ENCODE data around the gene TGM2. TPM values are rescaled to one million over a fixed set of nuclear protein-coding genes. Genes with fewer than 3 reads are reported as not detected.
A peak's percentile ranks its signal among the peaks of the same experiment; 100 is the strongest.

Gene TGM2
- polyA plus RNA-seq, 2 of the 4 experiments (the other 2 are of a cell fraction), result 173 to 441 TPM

GRCh38 chr20:38191654-38192053 lies 26.6 kb upstream of the TGM2 start:
- WGBS (ENCODE audit: missing lambda C conversion rate), result 77% methylated on average over 5 of the region's 5 CpGs
- H3K4me1 ChIP-seq, result peaks cover 36% of the 10 kb centered on the region
- ATAC-seq, result peak in 1 of 2 experiments; percentile 37; a peak in 3 of 6 replicates
- no peak overlapping the region for H3K4me3 ChIP-seq
- no peak for TF ChIP-seq FOXS1 (CRISPR knock-in tag; IDR thresholded peaks at IDR 0.05)
- no peak for TF ChIP-seq HDAC2 (IDR thresholded peaks at IDR 0.05)
- TF ChIP-seq, protein P1, sequence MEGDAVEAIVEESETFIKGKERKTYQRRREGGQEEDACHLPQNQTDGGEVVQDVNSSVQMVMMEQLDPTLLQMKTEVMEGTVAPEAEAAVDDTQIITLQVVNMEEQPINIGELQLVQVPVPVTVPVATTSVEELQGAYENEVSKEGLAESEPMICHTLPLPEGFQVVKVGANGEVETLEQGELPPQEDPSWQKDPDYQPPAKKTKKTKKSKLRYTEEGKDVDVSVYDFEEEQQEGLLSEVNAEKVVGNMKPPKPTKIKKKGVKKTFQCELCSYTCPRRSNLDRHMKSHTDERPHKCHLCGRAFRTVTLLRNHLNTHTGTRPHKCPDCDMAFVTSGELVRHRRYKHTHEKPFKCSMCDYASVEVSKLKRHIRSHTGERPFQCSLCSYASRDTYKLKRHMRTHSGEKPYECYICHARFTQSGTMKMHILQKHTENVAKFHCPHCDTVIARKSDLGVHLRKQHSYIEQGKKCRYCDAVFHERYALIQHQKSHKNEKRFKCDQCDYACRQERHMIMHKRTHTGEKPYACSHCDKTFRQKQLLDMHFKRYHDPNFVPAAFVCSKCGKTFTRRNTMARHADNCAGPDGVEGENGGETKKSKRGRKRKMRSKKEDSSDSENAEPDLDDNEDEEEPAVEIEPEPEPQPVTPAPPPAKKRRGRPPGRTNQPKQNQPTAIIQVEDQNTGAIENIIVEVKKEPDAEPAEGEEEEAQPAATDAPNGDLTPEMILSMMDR (IDR thresholded peaks at IDR 0.05), result no peak
- no peak for TF ChIP-seq POLR2AphosphoS2 (conservative IDR thresholded peaks at IDR 0.05; ENCODE audit: low read length)
- no peak for TF ChIP-seq FOSL2 (IDR thresholded peaks at IDR 0.05)
- TF ChIP-seq FOSL2 (CRISPR knock-in tag; IDR thresholded peaks at IDR 0.05), result no peak
- TF ChIP-seq EHF (CRISPR knock-in tag; IDR thresholded peaks at IDR 0.05), result no peak
- no peak for TF ChIP-seq HEYL (CRISPR knock-in tag; IDR thresholded peaks at IDR 0.05)
- TF ChIP-seq JUNB (IDR thresholded peaks at IDR 0.05), result no peak
- CTCF ChIA-PET, result interaction anchor here (0.9 to 19.7 kb wide), 4 partner anchors 9 to 134 kb away, joined by 3 to 350 read pairs (median 6); no protein-coding TSS in a partner anchor
- H3K27ac ChIP-seq, result peak overlapping the region; percentile 33 to 58; a peak in 5 of 6 replicates
- DNase-seq (ENCODE audit: low read depth in 1 of 2, low spot score in 1 of 2), result no peak
- H3K9me3 ChIP-seq, result no peaks in the 10 kb centered on the region
- POLR2A ChIA-PET, result no interaction called here
- FAIRE-seq, result no peak
- H3K4me2 ChIP-seq, result peak overlapping the region; percentile 53

DNA sequence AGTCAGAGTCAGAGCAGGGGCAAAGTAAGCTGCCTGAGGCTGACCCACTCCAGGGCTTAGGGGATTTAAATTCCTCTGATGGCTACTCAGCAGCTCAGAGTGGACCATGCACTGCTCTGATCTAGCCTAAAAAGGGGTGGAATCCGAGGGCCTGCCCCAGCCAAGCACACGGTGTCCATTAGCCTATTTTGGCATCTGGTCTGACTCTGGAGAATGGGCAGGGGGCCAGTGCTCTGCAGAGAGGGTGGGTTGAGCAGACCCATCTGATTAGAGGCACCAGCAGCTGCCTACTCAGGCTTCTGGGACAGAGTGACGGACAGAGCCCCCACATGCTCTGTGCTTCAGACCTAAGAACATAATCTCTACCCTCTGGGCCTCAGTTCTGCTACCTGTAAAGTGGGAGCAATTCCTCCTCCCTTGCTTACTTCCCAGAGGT lies 25.9 kb upstream of the TGM2 start:
- ATAC-seq (no peak), DNase-seq (ENCODE audit: low read depth in 1 of 2, low spot score in 1 of 2) (no peak), FAIRE-seq (no peak)
- TF ChIP-seq, protein P2, sequence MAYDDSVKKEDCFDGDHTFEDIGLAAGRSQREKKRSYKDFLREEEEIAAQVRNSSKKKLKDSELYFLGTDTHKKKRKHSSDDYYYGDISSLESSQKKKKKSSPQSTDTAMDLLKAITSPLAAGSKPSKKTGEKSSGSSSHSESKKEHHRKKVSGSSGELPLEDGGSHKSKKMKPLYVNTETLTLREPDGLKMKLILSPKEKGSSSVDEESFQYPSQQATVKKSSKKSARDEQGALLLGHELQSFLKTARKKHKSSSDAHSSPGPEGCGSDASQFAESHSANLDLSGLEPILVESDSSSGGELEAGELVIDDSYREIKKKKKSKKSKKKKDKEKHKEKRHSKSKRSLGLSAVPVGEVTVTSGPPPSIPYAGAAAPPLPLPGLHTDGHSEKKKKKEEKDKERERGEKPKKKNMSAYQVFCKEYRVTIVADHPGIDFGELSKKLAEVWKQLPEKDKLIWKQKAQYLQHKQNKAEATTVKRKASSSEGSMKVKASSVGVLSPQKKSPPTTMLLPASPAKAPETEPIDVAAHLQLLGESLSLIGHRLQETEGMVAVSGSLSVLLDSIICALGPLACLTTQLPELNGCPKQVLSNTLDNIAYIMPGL (CRISPR knock-in tag; IDR thresholded peaks at IDR 0.05; ENCODE audit: borderline replicate concordance), result no peak
- TF ChIP-seq, protein P3, sequence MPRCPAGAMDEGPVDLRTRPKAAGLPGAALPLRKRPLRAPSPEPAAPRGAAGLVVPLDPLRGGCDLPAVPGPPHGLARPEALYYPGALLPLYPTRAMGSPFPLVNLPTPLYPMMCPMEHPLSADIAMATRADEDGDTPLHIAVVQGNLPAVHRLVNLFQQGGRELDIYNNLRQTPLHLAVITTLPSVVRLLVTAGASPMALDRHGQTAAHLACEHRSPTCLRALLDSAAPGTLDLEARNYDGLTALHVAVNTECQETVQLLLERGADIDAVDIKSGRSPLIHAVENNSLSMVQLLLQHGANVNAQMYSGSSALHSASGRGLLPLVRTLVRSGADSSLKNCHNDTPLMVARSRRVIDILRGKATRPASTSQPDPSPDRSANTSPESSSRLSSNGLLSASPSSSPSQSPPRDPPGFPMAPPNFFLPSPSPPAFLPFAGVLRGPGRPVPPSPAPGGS (IDR thresholded peaks at IDR 0.05), result no peak
- TF ChIP-seq ATOH8 (CRISPR knock-in tag; IDR thresholded peaks at IDR 0.05; ENCODE audit: low read depth) (no peak), MAFK (IDR thresholded peaks at IDR 0.05; ENCODE audit: partially characterized antibody) (no peak), CBX8 (IDR thresholded peaks at IDR 0.05) (no peak), ZC3H11A (IDR thresholded peaks at IDR 0.05) (no peak), CHD2 (IDR thresholded peaks at IDR 0.05; ENCODE audit: low read length, partially characterized antibody) (no peak), EP300 (IDR thresholded peaks at IDR 0.05) (no peak), EHMT2 (IDR thresholded peaks at IDR 0.05; ENCODE audit: low read depth) (no peak), SREBF2 (IDR thresholded peaks at IDR 0.05) (no peak), JUN (IDR thresholded peaks at IDR 0.05) (no peak), ZFP36 (IDR thresholded peaks at IDR 0.05; ENCODE audit: borderline replicate concordance, partially characterized antibody) (no peak), HEYL (CRISPR knock-in tag; IDR thresholded peaks at IDR 0.05) (no peak), RAD21 (conservative IDR thresholded peaks at IDR 0.05 in 1 of 2, IDR thresholded peaks at IDR 0.05 in 1 of 2) (no peak), TFCP2L1 (CRISPR knock-in tag; IDR thresholded peaks at IDR 0.05) (no peak)
- TF ChIP-seq, protein P4, sequence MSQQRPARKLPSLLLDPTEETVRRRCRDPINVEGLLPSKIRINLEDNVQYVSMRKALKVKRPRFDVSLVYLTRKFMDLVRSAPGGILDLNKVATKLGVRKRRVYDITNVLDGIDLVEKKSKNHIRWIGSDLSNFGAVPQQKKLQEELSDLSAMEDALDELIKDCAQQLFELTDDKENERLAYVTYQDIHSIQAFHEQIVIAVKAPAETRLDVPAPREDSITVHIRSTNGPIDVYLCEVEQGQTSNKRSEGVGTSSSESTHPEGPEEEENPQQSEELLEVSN (IDR thresholded peaks at IDR 0.05; ENCODE audit: borderline replicate concordance, low read depth), result no peak
- TF ChIP-seq, protein P5, sequence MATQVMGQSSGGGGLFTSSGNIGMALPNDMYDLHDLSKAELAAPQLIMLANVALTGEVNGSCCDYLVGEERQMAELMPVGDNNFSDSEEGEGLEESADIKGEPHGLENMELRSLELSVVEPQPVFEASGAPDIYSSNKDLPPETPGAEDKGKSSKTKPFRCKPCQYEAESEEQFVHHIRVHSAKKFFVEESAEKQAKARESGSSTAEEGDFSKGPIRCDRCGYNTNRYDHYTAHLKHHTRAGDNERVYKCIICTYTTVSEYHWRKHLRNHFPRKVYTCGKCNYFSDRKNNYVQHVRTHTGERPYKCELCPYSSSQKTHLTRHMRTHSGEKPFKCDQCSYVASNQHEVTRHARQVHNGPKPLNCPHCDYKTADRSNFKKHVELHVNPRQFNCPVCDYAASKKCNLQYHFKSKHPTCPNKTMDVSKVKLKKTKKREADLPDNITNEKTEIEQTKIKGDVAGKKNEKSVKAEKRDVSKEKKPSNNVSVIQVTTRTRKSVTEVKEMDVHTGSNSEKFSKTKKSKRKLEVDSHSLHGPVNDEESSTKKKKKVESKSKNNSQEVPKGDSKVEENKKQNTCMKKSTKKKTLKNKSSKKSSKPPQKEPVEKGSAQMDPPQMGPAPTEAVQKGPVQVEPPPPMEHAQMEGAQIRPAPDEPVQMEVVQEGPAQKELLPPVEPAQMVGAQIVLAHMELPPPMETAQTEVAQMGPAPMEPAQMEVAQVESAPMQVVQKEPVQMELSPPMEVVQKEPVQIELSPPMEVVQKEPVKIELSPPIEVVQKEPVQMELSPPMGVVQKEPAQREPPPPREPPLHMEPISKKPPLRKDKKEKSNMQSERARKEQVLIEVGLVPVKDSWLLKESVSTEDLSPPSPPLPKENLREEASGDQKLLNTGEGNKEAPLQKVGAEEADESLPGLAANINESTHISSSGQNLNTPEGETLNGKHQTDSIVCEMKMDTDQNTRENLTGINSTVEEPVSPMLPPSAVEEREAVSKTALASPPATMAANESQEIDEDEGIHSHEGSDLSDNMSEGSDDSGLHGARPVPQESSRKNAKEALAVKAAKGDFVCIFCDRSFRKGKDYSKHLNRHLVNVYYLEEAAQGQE (IDR thresholded peaks at IDR 0.05), result no peak
- ChIA-PET CTCF (interaction anchor here (1.1 to 19.7 kb wide), 4 partner anchors 12 to 26 kb away, joined by 3 to 350 read pairs (median 3); partner anchors contain the start of gene TGM2), POLR2A (no interaction called here)
- Histone ChIP-seq H3K4me2 (no peak overlapping the region), H3K4me1 (peaks cover 35% of the 10 kb centered on the region), H3K27ac (peak overlapping the region; percentile 33 to 58; a peak in 5 of 6 replicates), H3K9me3 (no peaks in the 10 kb centered on the region), H3K4me3 (no peak overlapping the region)
- WGBS (ENCODE audit: missing lambda C conversion rate), result 80% methylated on average over 2 of the region's 3 CpGs
